ENCODE measurements around the gene KNTC1.
"Not testable (repeated sequence)": the region's sequence is repeated elsewhere in the genome, so short reads cannot be mapped to it uniquely, and the experiment has no call there.

GRCh38 chr12:122592543-122592942 lies 65.5 kb downstream of the KNTC1 start:
- not testable (repeated sequence) for TF ChIP-seq CTCF (conservative IDR thresholded peaks at IDR 0.05 in 1 of 2, IDR thresholded peaks at IDR 0.05 in 1 of 2; ENCODE audit: extremely low read depth in 1 of 2, insufficient read depth in 1 of 2, low read depth in 1 of 2, low read length in 2 of 2); EZH2 (IDR thresholded peaks at IDR 0.05; ENCODE audit: borderline replicate concordance, low read length)
